ENCODE data around the gene PFKM.
A peak's percentile ranks its signal among the peaks of the same experiment; 100 is the strongest.
"Not testable (repeated sequence)": the region's sequence is repeated elsewhere in the genome, so short reads cannot be mapped to it uniquely, and the experiment has no call there.

Gene PFKM

GRCh38 chr12:48118284-48118871 lies 786 bp upstream of the PFKM start:
- H3K9ac ChIP-seq (ENCODE audit: low read depth, low read length): no peak overlapping the region
- peak overlapping the region; percentile 77 for H3K4me3 ChIP-seq (ENCODE audit: low read depth, low read length)
- no peaks in the 10 kb centered on the region for H3K9me3 ChIP-seq (ENCODE audit: control insufficient read depth, insufficient read depth, low read length)
- no peaks in the 10 kb centered on the region for H3K27me3 ChIP-seq (ENCODE audit: control insufficient read depth, insufficient read depth, low read length)
- H3K36me3 ChIP-seq (ENCODE audit: control insufficient read depth, insufficient read depth, low read length): no peaks in the 10 kb centered on the region
- H3K4me1 ChIP-seq (ENCODE audit: control insufficient read depth, insufficient read depth, low read length): no peaks in the 10 kb centered on the region

- Histone ChIP-seq H3K9ac (ENCODE audit: low read depth, low read length) (peak overlapping the region; percentile 75), H3K36me3 (ENCODE audit: control insufficient read depth, insufficient read depth, low read length) (no peaks in the 10 kb centered on the region), H3K27me3 (ENCODE audit: control insufficient read depth, insufficient read depth, low read length) (no peaks in the 10 kb centered on the region), H3K4me3 (ENCODE audit: low read depth, low read length) (peak overlapping the region; percentile 77), H3K9me3 (ENCODE audit: control insufficient read depth, insufficient read depth, low read length) (no peaks in the 10 kb centered on the region), H3K4me1 (ENCODE audit: control insufficient read depth, insufficient read depth, low read length) (no peaks in the 10 kb centered on the region)
Measured at GRCh38 chr12:48119834-48120195, 651 bp downstream of the PFKM start.

- Histone ChIP-seq H3K36me3 (ENCODE audit: control insufficient read depth, insufficient read depth, low read length) (no peaks in the 10 kb centered on the region), H3K9me3 (ENCODE audit: control insufficient read depth, insufficient read depth, low read length) (no peaks in the 10 kb centered on the region), H3K27me3 (ENCODE audit: control insufficient read depth, insufficient read depth, low read length) (no peaks in the 10 kb centered on the region), H3K9ac (ENCODE audit: low read depth, low read length) (no peak overlapping the region), H3K4me3 (ENCODE audit: low read depth, low read length) (no peak overlapping the region), H3K4me1 (ENCODE audit: control insufficient read depth, insufficient read depth, low read length) (no peaks in the 10 kb centered on the region)
Measured at GRCh38 chr12:48121522-48121921, 2.4 kb downstream of the PFKM start.

GRCh38 chr12:48122065-48122834 lies 3.1 kb downstream of the PFKM start:
- Histone ChIP-seq H3K4me3 (ENCODE audit: low read depth, low read length) (no peak overlapping the region), H3K4me1 (ENCODE audit: control insufficient read depth, insufficient read depth, low read length) (no peaks in the 10 kb centered on the region), H3K9me3 (ENCODE audit: control insufficient read depth, insufficient read depth, low read length) (no peaks in the 10 kb centered on the region), H3K27me3 (ENCODE audit: control insufficient read depth, insufficient read depth, low read length) (no peaks in the 10 kb centered on the region), H3K36me3 (ENCODE audit: control insufficient read depth, insufficient read depth, low read length) (no peaks in the 10 kb centered on the region), H3K9ac (ENCODE audit: low read depth, low read length) (no peak overlapping the region)

- H3K9me3 ChIP-seq (ENCODE audit: control insufficient read depth, insufficient read depth, low read length): no peaks in the 10 kb centered on the region
- H3K4me1 ChIP-seq (ENCODE audit: control insufficient read depth, insufficient read depth, low read length): no peaks in the 10 kb centered on the region
- no peak overlapping the region for H3K4me3 ChIP-seq (ENCODE audit: low read depth, low read length)
- no peak overlapping the region for H3K9ac ChIP-seq (ENCODE audit: low read depth, low read length)
- H3K27me3 ChIP-seq (ENCODE audit: control insufficient read depth, insufficient read depth, low read length): no peaks in the 10 kb centered on the region
- no peaks in the 10 kb centered on the region for H3K36me3 ChIP-seq (ENCODE audit: control insufficient read depth, insufficient read depth, low read length)
Measured at GRCh38 chr12:48123169-48123568, 4.0 kb downstream of the PFKM start.

GRCh38 chr12:48125542-48125941 lies 6.4 kb downstream of the PFKM start:
- H3K9ac ChIP-seq (ENCODE audit: low read depth, low read length); H3K9me3 ChIP-seq (ENCODE audit: control insufficient read depth, insufficient read depth, low read length); H3K4me1 ChIP-seq (ENCODE audit: control insufficient read depth, insufficient read depth, low read length); H3K36me3 ChIP-seq (ENCODE audit: control insufficient read depth, insufficient read depth, low read length); H3K27me3 ChIP-seq (ENCODE audit: control insufficient read depth, insufficient read depth, low read length); H3K4me3 ChIP-seq (ENCODE audit: low read depth, low read length): not testable (repeated sequence)

- H3K9me3 ChIP-seq (ENCODE audit: control insufficient read depth, insufficient read depth, low read length): no peaks in the 10 kb centered on the region
- no peak overlapping the region for H3K9ac ChIP-seq (ENCODE audit: low read depth, low read length)
- H3K36me3 ChIP-seq (ENCODE audit: control insufficient read depth, insufficient read depth, low read length): no peaks in the 10 kb centered on the region
- H3K4me1 ChIP-seq (ENCODE audit: control insufficient read depth, insufficient read depth, low read length): no peaks in the 10 kb centered on the region
- no peaks in the 10 kb centered on the region for H3K27me3 ChIP-seq (ENCODE audit: control insufficient read depth, insufficient read depth, low read length)
- no peak overlapping the region for H3K4me3 ChIP-seq (ENCODE audit: low read depth, low read length)
Measured at GRCh38 chr12:48125985-48126384, 6.8 kb downstream of the PFKM start.

- peaks cover 7% of the 10 kb centered on the region for H3K36me3 ChIP-seq (ENCODE audit: control insufficient read depth, insufficient read depth, low read length)
- no peaks in the 10 kb centered on the region for H3K27me3 ChIP-seq (ENCODE audit: control insufficient read depth, insufficient read depth, low read length)
- H3K9me3 ChIP-seq (ENCODE audit: control insufficient read depth, insufficient read depth, low read length): no peaks in the 10 kb centered on the region
Measured at GRCh38 chr12:48126953-48127630, 7.9 kb downstream of the PFKM start.

GRCh38 chr12:48128800-48129199 lies 9.6 kb downstream of the PFKM start:
- Histone ChIP-seq H3K9me3 (ENCODE audit: control insufficient read depth, insufficient read depth, low read length) (no peaks in the 10 kb centered on the region), H3K9ac (ENCODE audit: low read depth, low read length) (no peak overlapping the region), H3K4me3 (ENCODE audit: low read depth, low read length) (no peak overlapping the region), H3K4me1 (ENCODE audit: control insufficient read depth, insufficient read depth, low read length) (no peaks in the 10 kb centered on the region), H3K36me3 (ENCODE audit: control insufficient read depth, insufficient read depth, low read length) (peaks cover 19% of the 10 kb centered on the region), H3K27me3 (ENCODE audit: control insufficient read depth, insufficient read depth, low read length) (no peaks in the 10 kb centered on the region)

More at GRCh38 chr12:48126953-48127630, 7.9 kb downstream of the PFKM start:
- Histone ChIP-seq H3K9ac (ENCODE audit: low read depth, low read length) (no peak overlapping the region), H3K4me1 (ENCODE audit: control insufficient read depth, insufficient read depth, low read length) (no peaks in the 10 kb centered on the region), H3K4me3 (ENCODE audit: low read depth, low read length) (no peak overlapping the region)

GRCh38 chr12:48129376-48129775 lies 10.2 kb downstream of the PFKM start:
- Histone ChIP-seq H3K9me3 (ENCODE audit: control insufficient read depth, insufficient read depth, low read length) (no peaks in the 10 kb centered on the region), H3K27me3 (ENCODE audit: control insufficient read depth, insufficient read depth, low read length) (no peaks in the 10 kb centered on the region), H3K4me3 (ENCODE audit: low read depth, low read length) (no peak overlapping the region), H3K36me3 (ENCODE audit: control insufficient read depth, insufficient read depth, low read length) (peaks cover 24% of the 10 kb centered on the region), H3K9ac (ENCODE audit: low read depth, low read length) (no peak overlapping the region), H3K4me1 (ENCODE audit: control insufficient read depth, insufficient read depth, low read length) (no peaks in the 10 kb centered on the region)

GRCh38 chr12:48131517-48131916 lies 12.4 kb downstream of the PFKM start:
- H3K9me3 ChIP-seq (ENCODE audit: control insufficient read depth, insufficient read depth, low read length): no peaks in the 10 kb centered on the region
- H3K4me1 ChIP-seq (ENCODE audit: control insufficient read depth, insufficient read depth, low read length): no peaks in the 10 kb centered on the region
- H3K9ac ChIP-seq (ENCODE audit: low read depth, low read length): no peak overlapping the region
- no peak overlapping the region for H3K4me3 ChIP-seq (ENCODE audit: low read depth, low read length)
- peaks cover 40% of the 10 kb centered on the region for H3K36me3 ChIP-seq (ENCODE audit: control insufficient read depth, insufficient read depth, low read length)
- no peaks in the 10 kb centered on the region for H3K27me3 ChIP-seq (ENCODE audit: control insufficient read depth, insufficient read depth, low read length)

GRCh38 chr12:48132826-48133225 lies 13.7 kb downstream of the PFKM start:
- no peak overlapping the region for H3K9ac ChIP-seq (ENCODE audit: low read depth, low read length)
- no peaks in the 10 kb centered on the region for H3K4me1 ChIP-seq (ENCODE audit: control insufficient read depth, insufficient read depth, low read length)
- no peak overlapping the region for H3K4me3 ChIP-seq (ENCODE audit: low read depth, low read length)
- no peaks in the 10 kb centered on the region for H3K27me3 ChIP-seq (ENCODE audit: control insufficient read depth, insufficient read depth, low read length)
- peaks cover 46% of the 10 kb centered on the region for H3K36me3 ChIP-seq (ENCODE audit: control insufficient read depth, insufficient read depth, low read length)
- no peaks in the 10 kb centered on the region for H3K9me3 ChIP-seq (ENCODE audit: control insufficient read depth, insufficient read depth, low read length)
